Ishikawa (cell line): ENCODE measurements around the gene FFAR4.

Experiments used
- EP300 ChIP-seq: IDR thresholded peaks from 2 replicates; pipeline ENCODE4 v1.6.1; 2012; ENCODE audit warnings: borderline replicate concordance
- RAD21 ChIP-seq: IDR thresholded peaks from 2 replicates; pipeline ENCODE4 v1.6.1; 2012; ENCODE audit warnings: low read depth
- TAF1 ChIP-seq: IDR thresholded peaks from 2 replicates; pipeline ENCODE4 v1.6.1; 2012; ENCODE audit warnings: low read depth, mild to moderate bottlenecking
- TCF12 ChIP-seq: IDR thresholded peaks from 2 replicates; pipeline ENCODE4 v1.6.1; 2012; ENCODE audit warnings: low read depth
- YY1 ChIP-seq: IDR thresholded peaks from 2 replicates; pipeline ENCODE4 v1.6.1; 2012; ENCODE audit warnings: low read depth

DNA sequence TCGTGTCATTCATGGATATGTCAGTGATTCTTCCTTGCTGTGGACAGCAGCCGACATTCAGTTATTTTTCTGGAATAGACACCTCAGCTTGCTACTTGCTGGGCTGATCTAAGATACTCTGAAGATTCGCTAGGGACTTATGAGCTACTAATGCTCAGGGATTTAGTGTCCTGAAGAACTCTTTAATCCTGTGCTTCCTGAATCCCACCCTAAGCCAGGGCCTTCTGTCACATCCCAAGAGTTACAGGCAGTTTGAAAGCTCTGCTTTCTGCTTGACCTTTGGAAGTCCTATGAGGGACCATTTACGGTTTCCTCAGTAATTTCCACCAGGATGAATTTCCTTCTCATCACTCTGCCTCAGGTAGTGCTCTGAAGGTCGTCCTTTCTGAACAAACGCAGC lies 45.8 kb downstream of the FFAR4 start, which contains the start of gene PDE6C:
- TF ChIP-seq TAF1 (no peak), RAD21 (no peak), YY1 (no peak), EP300 (no peak), TCF12 (no peak)
